GM18907 (cell line): ENCODE measurements around the gene PIRT.

ENCODE experiments used
- ATAC-seq: cut with Tn5 transposase; IDR thresholded peaks from one replicate; pipeline ENCODE4 v1.9.1; 2021; ENCODE audit warnings: mild to moderate bottlenecking, moderate library complexity; ENCODE audit not compliant: unreplicated experiment

Gene PIRT

DNA sequence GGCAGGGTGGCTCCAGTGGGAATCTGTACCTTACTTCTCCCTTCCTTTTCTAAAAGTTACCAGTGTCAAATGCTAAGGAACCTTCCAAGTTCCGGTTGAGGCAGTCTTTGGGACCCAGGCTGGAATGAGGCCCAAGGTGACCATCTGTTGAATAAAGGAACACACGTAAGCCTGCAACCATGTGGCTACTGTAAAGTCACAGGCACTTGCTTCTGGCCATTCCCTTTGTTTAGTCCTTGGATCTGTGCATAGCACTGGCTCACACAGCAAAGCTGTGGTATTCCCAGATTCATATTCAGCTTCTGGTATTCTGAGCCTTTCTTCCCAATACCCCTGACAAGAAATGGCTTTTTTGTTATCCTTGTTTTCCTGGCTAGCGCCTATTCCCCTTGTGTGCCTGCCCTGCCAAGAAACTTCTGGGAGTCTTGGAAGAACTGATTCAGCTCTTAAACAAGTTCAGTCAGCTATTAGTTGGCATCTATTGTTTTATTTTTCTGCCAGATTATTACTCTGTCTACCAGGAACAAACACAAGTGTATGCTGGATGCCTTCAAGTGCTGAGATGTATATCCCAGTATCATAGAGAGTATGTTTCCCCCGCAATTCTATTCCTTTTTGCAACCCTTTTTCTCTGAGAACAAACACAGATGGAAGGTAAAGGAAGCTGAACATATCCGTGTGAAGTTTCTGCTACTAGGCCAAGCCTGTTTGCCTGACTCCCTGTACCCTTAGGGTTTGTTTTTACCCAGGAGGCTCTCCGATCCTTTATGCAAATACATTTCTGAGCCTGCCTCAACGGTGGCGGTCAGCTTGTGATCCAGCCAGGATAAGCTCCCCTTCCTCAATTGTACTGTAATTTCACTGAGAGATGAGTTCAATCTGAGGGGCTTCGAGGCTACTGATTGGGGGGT lies 47.1 kb downstream of the PIRT start:
- ATAC-seq = no peak

DNA sequence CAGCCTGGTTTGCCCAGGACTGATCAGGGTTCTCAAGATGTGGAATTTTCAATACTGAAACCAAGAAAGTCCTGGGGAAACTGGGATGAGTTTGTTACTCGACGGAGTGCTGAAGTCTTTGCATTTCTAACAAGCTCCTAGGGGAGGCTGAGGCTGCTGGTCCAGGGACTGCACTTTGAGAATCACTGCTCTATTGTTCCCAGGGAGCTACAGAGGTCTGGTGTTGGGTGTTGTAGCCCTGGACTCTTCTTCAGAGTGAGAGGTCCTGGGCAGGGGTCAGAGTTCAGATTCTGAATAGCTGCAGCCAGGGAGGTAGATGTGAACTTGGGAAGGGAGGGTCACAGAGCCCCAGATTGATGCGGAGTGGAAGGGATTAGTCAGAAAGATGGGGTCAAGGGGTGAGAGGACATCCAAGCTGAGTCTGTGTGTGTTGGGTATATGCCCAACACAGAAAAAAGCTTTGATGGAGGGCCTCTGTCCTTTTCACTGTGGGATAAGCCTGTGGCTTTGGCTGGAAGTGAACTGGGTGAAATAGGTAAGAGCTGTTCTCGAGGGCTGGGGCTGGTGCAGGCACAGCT lies 48.1 kb downstream of the PIRT start:
- ATAC-seq = no peak

DNA sequence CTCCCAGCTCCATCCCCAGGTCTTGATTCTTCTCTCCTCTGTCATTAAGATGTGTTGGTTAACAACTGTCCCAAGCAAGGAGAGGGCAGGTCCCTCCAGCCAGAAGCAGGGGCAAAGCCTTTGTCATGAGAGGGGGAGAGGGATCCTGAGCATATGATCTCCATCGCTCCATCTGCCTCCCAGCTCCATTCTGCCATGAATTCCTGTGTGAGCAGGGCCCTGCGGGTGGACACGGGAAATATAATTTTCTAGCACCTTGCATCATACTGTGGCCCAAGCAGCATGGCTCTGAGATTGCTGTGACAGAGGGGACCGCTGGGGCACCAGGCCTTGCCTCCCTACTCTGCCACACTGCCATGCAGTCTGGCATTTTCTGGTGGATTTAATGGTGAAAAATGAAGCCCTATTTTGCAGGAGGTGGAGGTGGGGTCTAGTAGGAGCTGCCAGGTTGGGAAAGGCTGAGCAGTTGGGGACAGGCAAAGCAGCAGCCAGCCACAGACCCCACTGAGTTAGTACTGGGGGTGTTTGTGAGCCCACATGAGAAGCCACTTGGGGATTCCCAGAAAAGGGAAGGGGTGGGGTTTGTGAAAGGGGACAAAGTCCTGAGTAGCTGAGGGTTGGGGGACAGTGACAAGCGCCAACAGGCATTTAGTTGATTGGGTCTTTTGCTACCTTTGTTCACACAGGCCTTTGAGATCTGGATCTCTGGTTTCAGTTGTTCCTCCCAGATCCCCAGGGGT lies 50.4 kb downstream of the PIRT start:
- ATAC-seq = no peak

DNA sequence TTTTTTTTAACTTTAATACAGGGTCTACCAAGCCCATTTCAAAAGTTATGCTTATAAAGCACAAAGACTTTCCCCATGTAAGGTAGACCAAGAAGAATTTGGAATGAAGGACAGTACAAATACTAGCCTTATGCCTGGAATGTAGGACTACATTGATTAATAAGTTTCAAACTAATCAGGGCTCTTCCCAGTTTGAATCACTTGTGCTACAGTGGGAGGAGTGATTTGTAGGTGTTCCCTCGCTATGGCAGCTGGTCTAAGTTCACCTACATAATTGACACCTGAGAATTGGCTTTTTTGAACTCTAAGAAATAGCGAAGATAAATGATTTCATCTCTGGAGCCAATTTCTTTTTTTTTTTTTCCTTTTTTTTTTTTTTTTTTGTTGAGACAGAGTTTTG lies 52.6 kb downstream of the PIRT start:
- ATAC-seq = no peak

DNA sequence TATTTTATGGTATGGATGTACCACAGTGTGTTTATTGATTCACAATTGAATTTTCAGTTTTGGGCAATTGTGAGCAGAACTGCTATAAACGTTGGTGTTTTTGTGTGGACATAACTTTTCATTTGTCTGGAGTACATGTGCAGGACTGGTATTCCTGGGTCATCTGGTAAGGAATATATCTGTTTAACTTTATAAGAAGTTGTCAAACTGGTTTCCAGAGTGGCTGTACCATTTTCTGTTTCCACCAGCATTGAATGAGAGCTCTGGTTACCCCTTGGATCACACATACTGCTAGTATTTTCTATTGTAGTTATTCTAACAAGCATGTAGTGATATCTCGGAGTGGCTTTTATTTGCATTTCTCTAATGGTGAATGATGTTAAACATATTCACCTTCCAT lies 58.3 kb downstream of the PIRT start:
- no peak for ATAC-seq

DNA sequence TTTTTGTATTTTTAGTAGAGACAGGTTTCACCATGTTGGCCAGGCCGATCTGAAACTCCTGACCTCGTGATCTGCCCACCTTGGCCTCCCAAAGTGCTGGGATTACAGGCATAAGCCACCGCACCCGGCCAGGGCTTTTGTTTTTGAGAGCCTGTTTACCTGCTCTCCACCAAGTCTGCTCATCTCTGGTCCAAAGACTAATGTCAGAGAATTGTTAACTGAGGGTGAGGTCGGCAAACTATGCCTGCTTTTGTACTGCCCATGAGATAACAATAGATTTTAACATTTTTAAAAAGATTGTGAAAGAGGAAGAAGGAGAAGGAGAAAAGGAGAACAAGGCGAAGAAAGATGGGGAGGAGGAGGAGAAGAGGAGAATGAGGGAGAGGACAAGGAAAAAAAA lies 60.0 kb downstream of the PIRT start:
- ATAC-seq = no peak

DNA sequence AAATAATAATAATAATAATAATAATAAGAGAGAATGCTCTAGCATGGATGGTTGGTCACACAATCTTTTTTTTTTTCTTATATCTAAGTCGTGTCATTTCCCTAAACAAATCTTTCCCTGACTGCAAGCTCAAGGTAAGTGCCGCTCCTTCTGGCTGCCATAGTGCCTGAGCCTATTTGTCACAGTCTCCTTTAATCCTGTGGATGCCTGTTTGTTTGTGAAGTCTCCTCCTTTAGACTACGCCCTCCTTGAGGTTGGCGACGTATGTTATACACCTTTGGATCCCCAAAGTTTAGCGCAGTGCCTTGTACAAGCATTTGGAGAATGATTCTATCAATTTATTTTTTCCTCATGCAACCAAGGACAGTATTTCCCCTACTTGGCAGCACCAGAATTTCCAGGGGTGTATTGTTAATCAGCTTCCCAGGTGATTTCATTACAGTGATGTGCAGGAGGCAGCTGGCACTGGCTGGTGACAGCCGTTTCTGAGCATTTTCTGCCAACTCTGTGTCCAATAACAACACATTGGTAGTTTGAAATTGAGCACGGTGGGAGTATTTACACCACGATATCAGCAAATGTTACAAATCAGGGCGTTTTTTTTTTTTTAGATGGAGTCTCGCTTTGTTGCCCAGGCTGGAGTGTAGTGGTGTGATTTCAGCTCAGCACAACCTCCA lies 60.6 kb downstream of the PIRT start:
- no peak for ATAC-seq

DNA sequence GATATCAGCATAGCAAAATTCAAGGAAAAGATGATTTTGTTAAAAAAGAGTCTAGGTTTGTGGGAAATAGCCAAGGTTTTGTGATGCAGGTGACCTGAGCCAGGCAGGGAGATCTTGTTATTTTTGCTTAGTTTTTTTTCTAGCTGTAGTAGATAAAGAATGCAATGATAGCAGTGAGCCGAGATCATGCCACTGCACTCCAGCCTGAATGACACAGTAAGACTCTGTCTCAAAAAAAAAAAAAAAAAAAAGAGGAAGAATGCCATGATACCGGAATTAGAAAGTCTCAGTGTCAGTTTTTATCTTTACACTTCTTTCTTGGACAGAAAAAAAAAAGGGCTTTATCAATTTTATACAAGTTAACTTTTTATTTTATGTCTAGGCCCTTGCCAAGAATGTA lies 61.5 kb downstream of the PIRT start:
- no peak for ATAC-seq

DNA sequence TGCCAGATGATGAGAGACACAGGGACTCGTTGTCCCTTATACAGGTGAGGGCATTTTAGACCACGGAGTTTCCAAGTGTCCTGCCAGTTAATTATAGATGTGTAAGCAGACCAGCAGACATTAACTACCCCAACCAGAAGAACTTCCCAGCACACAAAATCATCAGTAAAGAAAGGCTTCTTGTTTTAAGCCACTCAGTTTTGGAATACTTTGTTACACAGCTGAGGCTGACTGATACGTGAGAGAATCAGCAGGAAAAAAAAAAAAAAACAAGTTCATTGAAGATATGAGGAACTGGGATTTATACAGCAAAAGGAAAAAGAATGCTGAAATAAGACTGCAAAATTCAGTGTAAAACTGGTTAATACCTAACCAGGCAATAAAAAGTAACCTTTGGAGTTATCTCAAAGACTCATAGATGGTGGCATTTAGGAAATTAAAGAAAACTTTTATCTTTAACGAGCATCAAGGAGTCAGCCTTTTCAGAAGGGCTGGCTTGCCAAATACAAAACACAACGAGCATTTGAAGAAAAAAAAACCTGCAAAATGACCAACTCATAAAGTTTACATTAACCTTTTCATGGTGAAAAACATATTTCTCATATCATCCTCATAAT lies 62.0 kb downstream of the PIRT start:
- ATAC-seq = no peak

DNA sequence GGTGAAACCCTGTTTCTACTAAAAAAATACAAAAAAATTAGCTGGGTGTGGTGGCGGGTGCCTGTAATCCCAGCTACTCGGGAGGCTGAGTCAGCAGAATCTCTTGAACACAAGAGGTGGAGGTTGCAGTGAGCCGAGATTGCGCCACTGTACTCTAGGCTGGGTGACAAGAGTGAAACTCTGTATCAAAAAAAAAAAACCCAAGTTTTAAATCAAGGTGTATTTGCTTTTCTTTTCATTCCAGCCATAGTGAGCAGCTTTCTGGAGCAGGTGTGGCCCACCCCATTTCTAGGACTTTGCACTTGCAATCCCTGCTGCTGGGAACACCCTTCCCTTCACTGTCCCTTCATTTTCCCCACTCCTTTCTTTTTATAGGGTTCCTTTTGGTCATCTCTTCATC lies 62.8 kb downstream of the PIRT start:
- no peak for ATAC-seq

DNA sequence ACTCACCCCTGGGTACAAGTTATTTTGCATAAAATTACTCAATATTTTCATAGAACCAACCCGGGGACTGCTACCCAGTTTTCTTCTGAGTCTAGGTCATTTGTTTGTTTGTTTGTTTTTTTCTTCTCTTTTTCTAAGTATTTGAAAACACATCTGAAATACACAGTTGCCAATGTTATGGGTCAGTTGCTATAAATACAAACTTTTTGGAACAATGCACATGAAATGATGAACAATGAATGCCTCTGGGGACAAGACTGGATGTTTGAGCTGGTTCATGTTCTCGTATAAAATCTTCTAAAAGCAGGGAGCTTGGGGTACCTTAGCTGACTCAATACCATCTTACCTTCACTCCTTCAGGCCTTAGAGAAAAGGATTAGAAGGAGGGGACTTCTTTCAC lies 64.5 kb downstream of the PIRT start:
- ATAC-seq = no peak
